DMS 273 (cell line): ENCODE data around the gene MAOA.
"Not testable (repeated sequence)": the region's sequence is repeated elsewhere in the genome, so short reads cannot be mapped to it uniquely, and the experiment has no call there.

Experiments
- DNase-seq: peaks from one replicate; lab custom pipeline; 2025; ENCODE audit not compliant: unreplicated experiment; lab: John Stamatoyannopoulos, UW

The MAOA gene

GRCh38 chrX:43656005-43656494 is at the start of gene MAOA:
Gene MAOA, plus strand, starts transcription at chrX:43656299. Its CDS starts 43 bp downstream, at chrX:43656342.
- peak; percentile 8 for DNase-seq

- no peak for DNase-seq
Measured at GRCh38 chrX:43612400-43612799, 43.7 kb upstream of the MAOA start.

GRCh38 chrX:43615660-43616059 is 40.4 kb upstream of the MAOA start:
- DNase-seq, result no peak

GRCh38 chrX:43618366-43619205 is 37.5 kb upstream of the MAOA start:
- DNase-seq, result no peak

GRCh38 chrX:43619861-43620260 is 36.2 kb upstream of the MAOA start:
- DNase-seq, result not testable (repeated sequence)

GRCh38 chrX:43627147-43627546 is 29.0 kb upstream of the MAOA start:
- no peak for DNase-seq

GRCh38 chrX:43627669-43628068 is 28.4 kb upstream of the MAOA start:
- no peak for DNase-seq

GRCh38 chrX:43629229-43629628 is 26.9 kb upstream of the MAOA start:
- DNase-seq, result no peak

GRCh38 chrX:43631841-43632240 is 24.3 kb upstream of the MAOA start:
- DNase-seq, result no peak

GRCh38 chrX:43633081-43633480 is 23.0 kb upstream of the MAOA start:
- no peak for DNase-seq

- DNase-seq, result no peak
Measured at GRCh38 chrX:43633757-43634156, 22.3 kb upstream of the MAOA start.

GRCh38 chrX:43640482-43640881 is 15.6 kb upstream of the MAOA start:
- no peak for DNase-seq

GRCh38 chrX:43641691-43642090 is 14.4 kb upstream of the MAOA start:
- DNase-seq, result no peak

- DNase-seq, result no peak
Measured at GRCh38 chrX:43643201-43643600, 12.9 kb upstream of the MAOA start.

- DNase-seq, result no peak
Measured at GRCh38 chrX:43643662-43644061, 12.4 kb upstream of the MAOA start.

- DNase-seq, result no peak
Measured at GRCh38 chrX:43644124-43644701, 11.9 kb upstream of the MAOA start.

- no peak for DNase-seq
Measured at GRCh38 chrX:43646800-43647199, 9.3 kb upstream of the MAOA start.

- DNase-seq, result peak; percentile 94
Measured at GRCh38 chrX:43654431-43655150, 1.5 kb upstream of the MAOA start.

GRCh38 chrX:43655151-43656004 is 721 bp upstream of the MAOA start:
- DNase-seq, result peak; percentile 31

- no peak for DNase-seq
Measured at GRCh38 chrX:43657671-43658070, 1.6 kb downstream of the MAOA start.
